ENCODE measurements around the gene FEM1C. TPM values are rescaled to one million over a fixed set of nuclear protein-coding genes. Genes with fewer than 3 reads are reported as not detected.

FEM1C gene
- total RNA-seq, 1 donor from 2014 or later, result 11.1 TPM

DNA sequence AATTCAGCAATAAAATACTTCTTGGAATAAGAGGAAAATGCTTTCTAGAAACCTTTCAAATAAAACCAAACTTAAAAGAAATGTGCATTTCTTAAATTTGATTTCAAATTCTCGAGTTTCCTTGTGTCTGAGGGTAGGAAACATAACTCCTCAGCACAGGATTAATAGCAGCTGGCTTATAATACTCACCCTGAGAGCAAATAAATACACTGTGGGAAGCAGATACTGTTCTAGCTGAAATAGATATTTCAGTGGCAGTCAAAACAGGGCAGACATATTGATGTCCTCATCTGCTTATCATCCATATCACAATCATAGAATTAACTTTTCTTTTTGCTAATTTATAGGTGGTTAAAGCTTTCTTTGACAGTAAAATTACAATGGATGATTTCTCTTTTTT lies 24.1 kb upstream of the FEM1C start:
- Histone ChIP-seq H3K4me1 (no peaks in the 10 kb centered on the region), H3K27me3 (no peaks in the 10 kb centered on the region), H3K36me3 (no peaks in the 10 kb centered on the region), H3K9me3 (no peaks in the 10 kb centered on the region), H3K27ac (no peak overlapping the region), H3K4me3 (no peak overlapping the region)
- TF ChIP-seq, protein P1, sequence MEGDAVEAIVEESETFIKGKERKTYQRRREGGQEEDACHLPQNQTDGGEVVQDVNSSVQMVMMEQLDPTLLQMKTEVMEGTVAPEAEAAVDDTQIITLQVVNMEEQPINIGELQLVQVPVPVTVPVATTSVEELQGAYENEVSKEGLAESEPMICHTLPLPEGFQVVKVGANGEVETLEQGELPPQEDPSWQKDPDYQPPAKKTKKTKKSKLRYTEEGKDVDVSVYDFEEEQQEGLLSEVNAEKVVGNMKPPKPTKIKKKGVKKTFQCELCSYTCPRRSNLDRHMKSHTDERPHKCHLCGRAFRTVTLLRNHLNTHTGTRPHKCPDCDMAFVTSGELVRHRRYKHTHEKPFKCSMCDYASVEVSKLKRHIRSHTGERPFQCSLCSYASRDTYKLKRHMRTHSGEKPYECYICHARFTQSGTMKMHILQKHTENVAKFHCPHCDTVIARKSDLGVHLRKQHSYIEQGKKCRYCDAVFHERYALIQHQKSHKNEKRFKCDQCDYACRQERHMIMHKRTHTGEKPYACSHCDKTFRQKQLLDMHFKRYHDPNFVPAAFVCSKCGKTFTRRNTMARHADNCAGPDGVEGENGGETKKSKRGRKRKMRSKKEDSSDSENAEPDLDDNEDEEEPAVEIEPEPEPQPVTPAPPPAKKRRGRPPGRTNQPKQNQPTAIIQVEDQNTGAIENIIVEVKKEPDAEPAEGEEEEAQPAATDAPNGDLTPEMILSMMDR (IDR thresholded peaks at IDR 0.05), result no peak
- intact Hi-C loops (cut with DNase I), result no loop called here
- no peak for DNase-seq (ENCODE audit: low spot score in 2 of 2)

DNA sequence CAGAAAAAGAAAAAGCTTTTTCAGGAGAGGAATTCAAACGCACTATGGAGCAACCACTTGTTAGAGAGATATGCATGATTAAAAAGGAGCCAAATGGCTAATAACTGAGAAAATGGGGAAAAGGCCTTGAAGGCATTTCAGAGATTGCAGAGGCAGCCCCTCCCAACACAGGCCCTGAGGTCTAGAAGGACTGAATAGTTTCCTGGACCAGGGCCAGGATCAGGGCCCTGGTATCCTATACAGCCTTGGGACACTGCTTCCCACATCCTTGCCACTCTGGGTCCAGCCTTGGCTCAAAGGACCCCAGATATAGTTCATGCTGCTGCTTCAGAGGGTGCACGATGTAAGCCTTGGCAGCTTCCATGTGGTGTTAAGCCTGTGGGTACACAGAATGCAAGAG lies 20.7 kb upstream of the FEM1C start:
- Histone ChIP-seq H3K9me3 (no peaks in the 10 kb centered on the region), H3K27me3 (no peaks in the 10 kb centered on the region), H3K4me1 (no peaks in the 10 kb centered on the region), H3K4me3 (no peak overlapping the region), H3K36me3 (no peaks in the 10 kb centered on the region), H3K27ac (no peak overlapping the region)
- TF ChIP-seq, protein P1 (IDR thresholded peaks at IDR 0.05), result no peak
- DNase-seq (ENCODE audit: low spot score in 2 of 2), result no peak
- intact Hi-C loops (cut with DNase I), result no loop called here

DNA sequence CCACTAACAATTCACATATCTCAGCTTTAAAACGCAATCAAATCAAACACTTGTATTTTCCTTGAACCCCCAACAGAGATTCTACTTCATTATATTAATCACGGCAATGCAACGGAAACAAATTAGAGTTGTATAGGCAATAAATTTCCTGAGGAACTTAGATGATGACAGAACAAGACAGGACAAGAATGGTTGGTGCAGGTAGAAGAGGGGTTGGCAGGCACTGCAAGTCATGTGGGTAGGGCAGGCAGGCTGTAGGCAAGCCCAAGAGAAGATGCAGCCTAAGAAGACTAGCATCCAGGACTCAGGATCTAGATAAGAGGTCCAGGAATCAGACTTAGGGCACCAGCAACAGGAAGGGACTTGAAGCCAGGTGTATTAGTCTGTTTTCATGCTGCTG lies 16.6 kb upstream of the FEM1C start:
- H3K27me3 ChIP-seq, result no peaks in the 10 kb centered on the region
- intact Hi-C loops (cut with DNase I), result no loop called here
- H3K9me3 ChIP-seq, result no peaks in the 10 kb centered on the region
- no peaks in the 10 kb centered on the region for H3K4me1 ChIP-seq
- TF ChIP-seq, protein P1 (IDR thresholded peaks at IDR 0.05), result no peak
- no peaks in the 10 kb centered on the region for H3K36me3 ChIP-seq
- no peak overlapping the region for H3K4me3 ChIP-seq
- H3K27ac ChIP-seq, result no peak overlapping the region
- DNase-seq (ENCODE audit: low spot score in 2 of 2), result no peak

DNA sequence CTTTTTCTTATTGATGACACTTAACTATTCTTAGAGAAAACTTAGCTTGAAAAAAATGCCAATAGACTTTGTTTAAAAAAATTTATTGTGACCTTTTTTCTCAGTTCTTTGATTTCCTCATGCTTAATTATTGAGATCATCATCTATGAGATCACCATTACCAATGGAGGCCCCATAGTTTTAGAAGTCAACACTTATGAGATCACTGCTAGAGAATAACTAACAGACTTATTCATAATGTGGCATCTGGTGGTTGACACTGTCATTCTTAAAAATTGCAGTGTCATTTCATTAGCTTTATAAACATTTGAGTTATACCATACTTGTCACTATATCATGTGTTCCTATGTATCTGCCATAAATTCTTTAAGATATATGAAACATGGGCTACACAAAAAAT lies 14.9 kb upstream of the FEM1C start:
- TF ChIP-seq, protein P1 (IDR thresholded peaks at IDR 0.05), result no peak
- Histone ChIP-seq H3K36me3 (no peaks in the 10 kb centered on the region), H3K9me3 (no peaks in the 10 kb centered on the region), H3K27ac (no peak overlapping the region), H3K27me3 (no peaks in the 10 kb centered on the region), H3K4me3 (no peak overlapping the region), H3K4me1 (no peaks in the 10 kb centered on the region)
- no peak for DNase-seq (ENCODE audit: low spot score in 2 of 2)
- intact Hi-C loops (cut with DNase I), result no loop called here

DNA sequence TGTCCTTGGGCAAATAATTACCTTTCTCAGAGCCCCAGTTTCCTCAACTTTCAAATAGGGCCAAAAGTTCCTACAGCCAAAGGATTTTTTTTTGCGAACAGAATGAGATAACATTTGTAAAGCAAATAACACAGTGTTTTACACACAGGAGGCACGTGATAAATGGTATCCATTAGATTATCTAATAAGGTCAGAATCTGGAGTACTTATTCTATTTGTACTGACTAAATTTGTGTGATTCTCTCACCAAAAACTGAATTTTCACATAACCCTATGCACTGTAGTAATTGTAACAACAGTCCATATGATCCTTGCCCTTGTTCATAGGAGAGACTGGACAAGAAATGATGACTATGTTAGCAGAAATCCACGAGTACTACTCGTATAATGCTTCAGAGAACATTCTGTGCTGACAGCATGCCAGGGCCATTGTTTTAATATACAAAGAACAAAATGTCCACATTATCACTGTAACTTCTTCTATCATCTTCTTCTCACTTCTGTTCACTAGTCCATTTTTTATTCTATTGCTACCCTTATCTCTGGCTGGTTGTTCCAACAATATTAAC lies 13.9 kb upstream of the FEM1C start:
- Histone ChIP-seq H3K4me3 (no peak overlapping the region), H3K36me3 (no peaks in the 10 kb centered on the region), H3K27me3 (no peaks in the 10 kb centered on the region), H3K4me1 (no peaks in the 10 kb centered on the region), H3K27ac (no peak overlapping the region), H3K9me3 (no peaks in the 10 kb centered on the region)
- TF ChIP-seq, protein P1 (IDR thresholded peaks at IDR 0.05), result no peak
- DNase-seq (ENCODE audit: low spot score in 2 of 2), result no peak
- intact Hi-C loops (cut with DNase I), result no loop called here

All from ascending aorta (tissue), 2 donors.